Anterior cingulate cortex (tissue), 58 donors: ENCODE data around the gene GGCT.
A peak's percentile ranks its signal among the peaks of the same experiment; 100 is the strongest.
"Not testable (repeated sequence)": the region's sequence is repeated elsewhere in the genome, so short reads cannot be mapped to it uniquely, and the experiment has no call there.

ENCODE experiments used
- DNase-seq, 58 donors: peaks; one replicate each; lab custom pipeline; 2025; lab: John Stamatoyannopoulos, UW

Gene GGCT, protein sequence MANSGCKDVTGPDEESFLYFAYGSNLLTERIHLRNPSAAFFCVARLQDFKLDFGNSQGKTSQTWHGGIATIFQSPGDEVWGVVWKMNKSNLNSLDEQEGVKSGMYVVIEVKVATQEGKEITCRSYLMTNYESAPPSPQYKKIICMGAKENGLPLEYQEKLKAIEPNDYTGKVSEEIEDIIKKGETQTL

DNA sequence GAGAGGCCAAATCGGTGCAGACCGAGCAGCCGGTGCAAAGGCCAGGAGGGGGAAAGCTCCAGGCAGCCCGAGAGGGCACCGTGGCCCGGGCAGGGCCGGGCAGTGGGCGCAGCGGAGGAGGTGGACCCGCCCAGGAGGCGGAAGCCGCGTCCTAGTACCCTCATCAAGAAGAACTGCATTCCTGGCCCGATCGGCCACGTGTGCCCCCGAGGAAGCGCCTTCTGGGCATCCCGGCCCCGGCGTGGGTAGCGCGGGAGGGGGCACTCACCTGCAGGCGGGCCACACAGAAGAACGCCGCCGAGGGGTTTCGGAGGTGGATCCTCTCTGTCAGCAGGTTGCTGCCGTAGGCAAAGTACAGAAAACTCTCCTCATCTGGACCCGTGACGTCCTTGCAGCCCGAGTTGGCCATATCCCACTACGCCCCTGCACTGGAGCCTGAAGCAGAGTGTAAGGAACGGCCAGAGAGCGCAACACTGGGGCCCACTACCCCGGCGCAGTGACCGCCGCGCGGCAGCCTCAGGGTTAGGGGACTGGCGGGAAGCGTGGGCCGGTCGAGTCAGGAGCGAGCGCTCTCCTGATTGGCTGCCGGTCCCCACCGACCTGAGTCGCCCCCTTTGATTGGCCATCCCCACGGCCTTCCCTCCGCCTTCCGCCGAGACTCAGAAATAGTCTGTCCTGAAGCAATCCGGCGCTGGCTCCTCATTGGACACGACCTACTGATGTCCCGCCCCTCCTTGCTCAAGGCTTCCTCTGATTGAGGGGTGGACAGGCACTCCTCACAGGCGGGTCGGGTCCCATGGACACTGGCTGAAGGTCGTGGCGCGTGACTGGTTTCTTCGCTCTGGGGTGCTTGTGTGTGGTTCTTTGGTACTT, at the start of gene GGCT:
Gene GGCT, minus strand, starts transcription at position 529 of the 873 bp plus-strand sequence. Its CDS starts 120 bp downstream, at position 409.
- peak; percentile 83 to 100 (median 98) for DNase-seq

DNA sequence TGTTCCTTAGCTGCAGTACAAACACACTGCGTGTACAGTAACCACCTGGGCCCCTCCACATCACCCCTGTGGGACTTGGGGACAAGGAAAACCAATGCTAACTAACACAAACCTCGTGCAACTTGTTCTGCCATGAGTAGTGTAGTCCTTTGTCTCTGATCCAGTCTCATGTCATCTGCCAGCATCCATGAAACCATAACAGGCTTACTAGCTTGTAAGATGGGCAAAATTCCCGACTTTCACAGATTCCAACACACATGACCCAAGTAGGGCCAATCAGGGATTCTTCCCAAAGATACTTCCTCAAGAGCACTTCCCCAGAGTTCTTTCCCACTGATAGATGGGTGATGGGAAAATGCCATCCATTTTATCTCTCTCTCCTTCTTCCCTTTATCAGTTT, 48.9 kb upstream of the GGCT start:
- DNase-seq: no peak

DNA sequence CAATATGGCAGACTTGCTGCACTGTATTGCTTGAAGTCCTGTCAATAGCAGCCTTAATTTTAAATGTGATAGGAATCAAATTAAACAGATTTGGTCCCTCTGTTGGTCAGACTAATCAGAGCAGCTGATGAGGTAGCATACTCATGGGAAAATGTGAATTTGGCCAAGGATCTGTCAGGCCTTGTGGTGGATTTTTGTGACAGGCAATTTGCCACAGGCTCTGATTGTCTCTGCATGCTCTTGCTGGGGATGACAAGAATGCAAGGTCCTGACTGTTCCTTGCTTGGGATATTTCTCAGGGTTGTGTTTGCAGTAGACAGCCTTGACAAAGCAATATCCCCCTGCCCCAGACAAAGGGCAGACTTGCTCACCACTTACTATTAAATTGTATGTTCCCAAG, 48.5 kb upstream of the GGCT start:
- DNase-seq: no peak

DNA sequence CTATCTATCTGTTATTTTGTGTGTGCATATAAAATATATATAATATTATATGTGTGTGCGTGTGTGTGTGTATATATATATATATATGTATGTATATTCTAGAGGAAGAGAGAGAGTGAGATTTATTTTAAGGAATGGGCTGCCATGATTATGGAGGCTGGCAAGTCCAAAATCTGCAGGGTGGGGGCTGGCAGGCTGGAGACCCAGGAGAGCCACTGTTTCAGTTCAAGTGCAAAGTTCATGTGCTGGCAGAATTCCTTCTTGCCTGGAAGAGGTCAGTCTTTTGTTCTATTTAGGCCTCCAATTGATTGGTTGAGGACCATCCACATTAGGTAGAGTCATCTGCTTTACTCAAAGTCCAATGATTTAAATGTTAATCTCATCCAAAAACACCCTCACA, 47.7 kb upstream of the GGCT start:
- DNase-seq: no peak

DNA sequence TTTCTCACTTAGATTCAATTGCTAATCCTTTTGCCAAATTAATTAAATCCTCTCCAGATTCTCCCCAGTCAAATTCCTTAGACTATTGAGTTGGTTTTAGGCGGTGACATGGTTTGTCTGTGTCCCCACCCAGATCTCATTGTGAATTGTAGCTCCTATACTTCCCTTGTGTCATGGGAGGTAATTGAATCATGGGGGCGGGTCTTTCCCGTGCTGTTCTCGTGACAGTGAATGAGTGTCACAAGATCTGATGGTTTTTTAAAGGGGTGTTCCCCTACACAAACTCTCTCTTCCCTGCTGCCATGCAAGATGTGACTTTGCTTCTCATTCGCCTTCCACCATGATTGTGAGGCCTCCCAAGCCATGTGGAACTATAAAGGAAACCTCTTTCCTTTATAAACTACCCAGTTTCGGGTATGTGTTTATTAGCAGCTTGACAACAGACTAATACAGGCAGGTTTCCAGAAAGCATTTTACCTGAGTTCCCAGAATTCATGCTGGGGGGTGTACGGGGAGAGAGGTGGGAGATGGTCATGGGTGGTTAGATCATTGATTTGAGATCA, 45.4 kb upstream of the GGCT start:
- DNase-seq: no peak

DNA sequence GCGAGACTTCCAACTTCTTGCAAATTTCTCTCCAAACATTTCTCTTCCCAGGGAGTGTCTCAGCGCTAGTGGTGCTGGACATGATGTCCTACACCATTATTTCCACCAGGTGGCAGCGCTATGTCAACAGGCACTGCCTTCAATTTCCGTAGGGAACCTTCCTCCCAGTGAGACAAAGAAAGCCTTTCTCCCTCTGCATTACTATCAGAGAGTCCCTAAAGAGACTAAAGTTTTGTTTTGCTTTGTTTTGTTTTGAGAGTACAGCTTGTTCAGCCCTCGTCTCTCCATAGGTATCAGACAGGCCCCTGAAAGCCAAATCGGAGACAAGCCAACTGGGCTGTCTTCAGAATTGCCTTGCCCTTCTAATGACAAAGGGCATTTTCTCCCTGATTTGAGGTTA, 44.2 kb upstream of the GGCT start:
- DNase-seq: peak in 52 of 58 donors; percentile 12 to 88 (median 53)

DNA sequence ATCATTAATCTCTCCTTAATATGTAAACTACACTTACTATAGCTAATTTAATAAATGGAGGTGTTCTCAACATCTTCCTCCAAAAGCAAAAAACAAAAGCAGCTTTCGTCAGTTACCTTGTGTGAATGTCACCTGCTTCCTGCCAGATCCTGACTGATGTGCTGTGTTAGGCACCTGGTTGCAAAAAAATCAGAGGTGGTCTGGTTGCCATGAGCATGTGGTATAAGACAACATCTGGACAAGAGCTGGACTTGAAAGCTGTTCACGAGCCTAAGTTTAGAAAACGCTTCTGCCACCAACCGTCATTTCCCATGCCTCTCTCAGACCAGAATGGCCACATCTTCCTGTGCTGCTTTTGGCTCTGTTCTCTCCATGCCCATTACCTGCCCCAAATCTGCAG, 42.0 kb upstream of the GGCT start:
- no peak for DNase-seq

DNA sequence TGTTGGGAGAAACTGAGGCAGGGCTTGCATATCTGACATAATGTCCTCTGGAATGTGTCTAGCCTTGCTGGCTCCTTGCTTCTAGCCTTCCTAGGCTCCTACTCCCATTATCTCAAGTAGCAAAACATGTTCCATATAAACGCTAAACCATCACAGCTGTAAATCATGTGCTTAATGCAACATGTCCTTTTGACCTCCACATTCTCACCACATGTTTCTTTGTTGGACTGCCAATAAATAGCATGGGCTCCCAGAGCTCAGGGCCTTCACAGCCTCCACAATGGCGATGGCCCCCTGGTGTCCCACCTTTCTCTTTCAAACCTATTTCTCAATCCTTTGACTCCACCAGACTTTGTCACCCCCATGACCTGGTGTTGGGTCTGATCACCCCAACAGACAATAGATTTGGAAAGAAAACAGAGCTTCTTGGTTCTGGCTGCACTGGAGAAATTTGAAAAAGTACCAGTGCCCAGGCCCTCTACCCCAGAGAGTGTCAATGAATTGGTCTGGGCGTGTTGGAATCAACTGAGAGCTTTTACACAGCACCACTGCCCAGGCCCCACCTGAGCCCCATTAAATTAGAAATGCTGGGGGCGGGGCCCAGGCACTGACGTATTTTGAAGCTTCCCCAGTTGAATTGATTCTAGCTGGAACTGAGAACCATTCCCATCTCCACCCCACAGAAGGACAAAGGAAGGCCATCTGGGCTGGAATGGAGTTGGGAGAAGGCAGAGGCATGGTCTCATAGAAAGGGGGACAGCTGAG, 41.3 kb upstream of the GGCT start:
- DNase-seq: no peak

DNA sequence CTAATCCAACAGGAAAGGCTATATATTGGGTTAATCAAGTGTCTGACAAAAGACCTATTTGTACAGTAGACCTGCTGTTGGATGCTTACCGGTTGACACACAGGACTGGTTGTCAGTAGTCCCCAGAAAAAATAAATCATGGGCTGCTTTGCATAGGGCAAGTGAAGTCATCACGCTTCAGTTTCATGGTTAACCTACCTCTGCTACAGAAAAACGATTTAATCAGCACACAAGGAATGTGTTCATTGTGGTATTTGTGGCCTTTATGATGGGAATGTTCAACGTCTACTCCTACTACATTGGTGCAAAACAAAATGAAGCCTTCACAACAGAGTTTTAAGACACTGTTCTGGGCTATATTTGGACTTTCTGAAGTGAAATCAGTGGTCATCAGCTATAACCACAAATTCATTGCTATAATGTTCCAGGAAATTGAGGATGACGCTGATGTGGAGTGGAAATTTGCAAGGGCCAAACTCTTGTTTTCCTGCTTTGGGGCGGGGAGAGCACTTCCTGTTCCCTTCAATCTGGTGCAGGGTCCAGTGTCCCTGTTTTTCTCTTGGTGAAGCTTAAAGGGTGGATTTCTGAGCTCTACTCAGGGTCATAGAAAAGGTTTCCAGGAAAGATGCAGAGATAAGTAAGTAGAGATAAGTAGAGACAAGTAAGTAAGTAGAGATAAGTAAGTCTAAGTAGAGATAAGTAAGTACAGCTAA, 39.3 kb upstream of the GGCT start:
- DNase-seq: no peak

DNA sequence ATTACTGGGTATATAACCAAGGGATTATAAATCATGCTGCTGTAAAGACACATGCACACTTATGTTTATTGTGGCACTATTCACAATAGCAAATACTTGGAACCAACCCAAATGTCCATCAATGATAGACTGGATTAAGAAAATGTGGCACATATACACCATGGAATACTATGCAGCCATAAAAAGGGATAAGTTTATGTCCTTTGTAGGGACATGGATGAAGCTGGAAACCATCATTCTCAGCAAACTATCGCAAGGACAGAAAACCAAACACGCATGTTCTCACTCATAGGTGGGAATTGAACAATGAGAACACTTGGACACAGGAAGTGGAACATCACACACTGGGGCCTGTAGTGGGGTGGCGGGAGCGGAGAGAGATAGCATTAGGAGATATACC, 38.5 kb upstream of the GGCT start:
- not testable (repeated sequence) for DNase-seq

DNA sequence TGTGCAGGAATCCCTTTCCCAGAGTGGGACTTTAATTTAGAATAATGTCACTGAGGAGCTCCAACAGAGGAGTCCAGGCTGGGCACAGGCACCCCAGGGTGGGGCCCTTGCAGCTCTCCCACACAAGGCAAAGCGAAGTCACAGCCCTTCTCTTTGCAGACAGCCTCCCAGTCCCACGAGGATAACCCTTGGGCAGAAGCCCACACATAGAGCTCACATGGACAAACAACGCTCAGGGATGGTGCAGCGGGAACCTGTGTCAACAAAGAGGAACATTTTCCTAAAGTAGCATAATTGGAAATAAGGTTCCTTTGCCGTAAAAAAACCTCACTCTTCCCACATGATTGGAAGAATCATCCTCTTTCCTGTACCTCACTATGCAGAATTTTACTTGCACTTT, 29.3 kb upstream of the GGCT start:
- no peak for DNase-seq

DNA sequence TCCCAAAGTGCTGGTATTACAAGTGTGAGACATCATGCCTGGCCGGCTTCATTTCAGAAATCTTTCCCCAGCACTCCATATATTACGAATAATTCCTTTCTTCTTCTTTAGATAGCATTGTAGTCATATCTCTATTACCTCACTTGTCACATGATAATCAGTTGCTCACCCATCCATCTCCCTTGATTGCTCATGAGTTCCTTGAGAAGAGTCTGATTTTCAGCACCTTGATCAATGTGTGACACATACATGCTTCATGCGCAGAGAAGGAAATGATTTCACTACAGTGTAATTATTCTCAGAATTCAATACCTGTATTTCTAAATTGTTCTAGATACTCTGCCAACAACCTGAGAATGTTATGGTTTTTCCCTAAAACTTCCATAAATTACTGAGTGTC, 26.7 kb upstream of the GGCT start:
- no peak for DNase-seq

DNA sequence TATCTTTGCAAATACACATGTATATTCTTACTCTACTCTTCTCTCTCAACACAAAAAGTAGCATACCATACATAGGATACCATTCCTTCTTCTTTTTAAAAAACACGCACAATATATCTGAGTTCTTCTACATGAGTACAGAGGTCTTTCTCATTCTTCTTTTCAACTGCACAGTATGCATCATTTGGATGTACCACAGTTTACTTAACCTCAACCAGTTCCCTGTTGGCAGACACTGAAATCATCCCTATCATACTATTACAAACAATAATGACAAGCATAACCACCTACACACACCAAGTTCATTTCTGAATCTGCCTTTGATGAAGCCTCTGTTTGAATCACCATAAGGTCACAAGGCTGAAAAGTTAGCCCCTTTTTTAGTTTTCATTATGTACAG, 25.7 kb upstream of the GGCT start:
- no peak for DNase-seq

DNA sequence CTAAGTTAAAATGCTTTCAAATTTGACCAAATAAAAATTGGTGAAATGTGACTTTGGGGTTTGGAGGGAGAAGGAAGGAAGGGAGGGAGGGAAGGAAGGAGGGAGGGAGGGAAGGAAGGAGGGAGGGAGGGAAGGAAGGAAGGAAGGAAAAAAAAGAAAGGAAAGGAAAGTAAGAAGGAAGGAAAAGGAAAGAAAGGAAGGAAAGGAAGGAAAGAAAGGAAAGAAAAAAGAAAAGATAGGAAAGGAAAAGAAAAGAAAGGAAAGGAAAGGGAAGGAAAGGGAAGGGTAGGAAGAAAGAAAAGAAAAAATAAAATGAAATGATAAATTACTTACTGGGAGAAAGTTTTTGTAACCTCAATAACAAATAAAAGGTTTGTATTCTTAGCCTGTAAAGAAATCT, 24.1 kb upstream of the GGCT start:
- no peak for DNase-seq

DNA sequence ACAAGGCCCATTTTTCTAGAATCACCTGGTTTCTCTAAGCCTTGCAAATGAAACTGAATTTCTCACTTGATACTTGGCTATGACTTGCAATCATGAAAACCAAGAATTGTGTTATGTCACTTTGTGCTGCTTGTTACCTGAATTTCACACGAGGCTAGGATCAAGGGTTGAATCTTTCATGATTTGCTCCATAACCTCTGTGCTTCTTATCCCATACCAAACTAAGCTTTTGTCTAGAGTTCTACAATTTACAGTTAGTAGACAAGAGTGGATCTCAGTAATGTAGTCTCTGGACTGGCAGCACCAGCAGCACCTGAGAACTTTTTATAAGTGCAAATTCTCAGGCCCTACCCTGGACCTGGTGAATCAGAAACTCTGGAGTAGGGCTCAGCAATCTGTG, 22.7 kb upstream of the GGCT start:
- not testable (repeated sequence) for DNase-seq

DNA sequence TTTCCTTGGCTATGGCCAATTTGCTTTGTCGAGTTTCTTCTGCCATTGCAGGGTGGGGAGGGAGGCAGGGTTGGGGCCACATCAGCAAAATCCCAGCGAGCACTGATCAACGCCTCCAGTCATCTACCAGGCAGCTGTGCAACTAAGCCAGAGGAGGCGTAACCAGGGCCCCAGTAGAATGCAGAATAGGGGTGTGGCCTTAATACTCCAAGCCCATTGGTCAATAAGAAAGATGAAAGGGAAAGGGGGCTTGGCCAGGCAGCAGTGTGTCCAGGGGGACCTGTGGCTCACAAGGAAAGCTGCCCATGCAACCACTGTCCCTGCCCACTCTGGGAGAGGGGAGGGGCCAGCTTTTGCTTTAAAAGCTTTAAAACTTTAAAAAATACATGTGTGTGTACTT, 21.5 kb upstream of the GGCT start:
- no peak for DNase-seq

DNA sequence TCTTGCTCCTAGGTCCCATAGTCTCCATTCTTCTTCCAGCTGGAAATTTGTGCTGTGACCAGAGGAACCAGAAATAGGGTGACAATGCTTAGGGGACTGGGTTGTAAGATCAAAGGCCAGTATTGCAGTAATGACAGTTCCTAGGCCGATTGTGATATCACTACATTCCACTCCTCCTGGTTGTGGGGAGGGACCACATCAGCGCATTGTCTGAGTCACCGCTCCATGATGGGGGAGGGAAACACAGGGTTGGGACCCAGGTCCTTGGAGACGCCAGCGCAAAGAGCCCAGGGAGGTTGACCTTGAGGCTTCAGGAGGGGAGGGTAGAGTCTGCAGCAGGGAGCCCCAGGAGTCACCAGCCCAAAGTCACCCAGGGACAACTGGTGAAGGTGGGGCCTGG, 20.8 kb upstream of the GGCT start:
- no peak for DNase-seq

DNA sequence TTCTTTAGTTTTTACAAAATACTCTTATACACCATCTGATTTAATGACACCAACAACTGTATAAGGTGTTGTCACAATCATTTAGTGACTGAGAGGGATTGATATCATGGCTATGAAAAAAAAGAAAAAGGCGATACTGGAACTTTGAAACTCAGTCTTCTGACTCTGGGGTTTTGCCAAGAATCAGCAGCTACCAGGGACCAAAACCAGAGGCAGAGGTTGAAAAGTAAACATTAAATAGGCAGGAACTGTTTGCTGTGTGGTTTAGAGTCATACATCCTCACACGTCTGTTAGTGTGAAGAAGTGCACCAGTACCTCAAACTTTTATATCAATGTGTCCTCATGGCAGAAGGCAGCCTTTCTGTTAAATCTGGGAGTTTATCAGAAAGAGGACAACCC, 19.9 kb upstream of the GGCT start:
- no peak for DNase-seq

DNA sequence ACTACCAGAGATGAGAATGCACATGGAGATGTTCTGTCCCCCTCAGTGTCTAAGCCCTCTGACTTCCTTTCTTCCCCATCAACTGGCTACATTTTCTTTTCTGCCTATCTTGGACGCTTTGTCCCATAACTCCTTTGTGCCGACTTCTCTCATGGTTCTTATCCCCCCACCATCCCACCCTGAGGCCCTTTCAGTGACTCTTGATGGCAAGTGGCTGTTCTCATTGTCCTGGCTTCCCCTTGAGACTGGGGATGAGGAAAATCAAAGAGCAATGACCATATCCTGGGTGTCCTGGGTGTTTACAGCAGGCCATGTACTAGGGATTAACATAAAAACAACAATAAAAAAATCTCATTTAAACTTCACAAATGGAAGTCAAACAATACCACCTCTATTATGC, 18.8 kb upstream of the GGCT start:
- no peak for DNase-seq

DNA sequence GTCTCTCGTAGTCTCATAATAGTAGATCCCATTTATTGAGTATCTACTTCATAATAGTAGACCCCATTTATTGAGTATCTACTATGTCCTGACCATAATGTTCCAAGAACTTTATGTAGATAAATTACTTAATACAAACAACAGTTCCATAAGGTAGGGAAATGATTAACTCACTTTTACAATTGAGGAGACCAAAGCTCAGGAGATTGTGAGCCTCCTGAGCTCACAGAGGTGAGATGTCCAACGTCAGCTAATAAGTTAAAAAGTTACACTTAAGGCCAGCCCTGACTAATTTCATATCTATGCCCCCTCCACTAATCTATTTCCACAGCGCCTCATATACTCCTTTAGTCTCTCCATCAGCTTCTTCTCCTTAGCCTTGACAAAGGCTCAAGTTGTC, 17.5 kb upstream of the GGCT start:
- DNase-seq: no peak
